GM12878 (cell line): ENCODE results near the gene COQ7. TPM values are rescaled to one million over a fixed set of nuclear protein-coding genes. Genes with fewer than 3 reads are reported as not detected.

ENCODE experiments used
- ATAC-seq: fragments of 200-7000 bp; cut with Tn5 transposase; 3 replicates; pipeline ENCODE4 v1.9.1; 2020; ENCODE audit warnings: mild to moderate bottlenecking, moderate library complexity
- BruUV-seq: library from RNA; stranded (reverse); fragments of 400-500 nt; replicated peaks from 2 replicates; lab custom pipeline; 2021; lab: Mats Ljungman, UMichigan
- CTCF ChIA-PET: fragments of 300-600 bp; sonication (Branson Sonifier 250); formaldehyde crosslinking; extraction: SDS; loops from one replicate; lab custom pipeline; 2021; ENCODE audit warnings: inconsistent platforms; lab: Yijun Ruan, JAX
- POLR2A ChIA-PET: fragments of 350-600 bp; formaldehyde crosslinking; extraction: SDS; loops from one replicate; lab custom pipeline; 2021; ENCODE audit warnings: inconsistent platforms; lab: Charles Lee
- RAD21 ChIA-PET: fragments of 300-600 bp; sonication (Branson Sonifier 250); formaldehyde crosslinking; loops from one replicate; lab custom pipeline; 2023; ENCODE audit warnings: antibody characterized with exemption; ENCODE audit not compliant: unreplicated experiment; lab: Charles Lee
- SMC1A ChIA-PET: fragments of 300-600 bp; sonication (Branson Sonifier 250); formaldehyde crosslinking; loops from one replicate; lab custom pipeline; 2023; ENCODE audit not compliant: unreplicated experiment, uncharacterized antibody; lab: Charles Lee
- DNase-seq: peaks from one replicate; pipeline ENCODE4 v3.0.0-alpha.2; 2011; ENCODE audit warnings: low read depth, low spot score
- FAIRE-seq: peaks from 3 replicates; lab custom pipeline; 2011; peaks lifted over from hg19 to GRCh38; lab: Jason Lieb, UNC
- H2AFZ ChIP-seq: 2 replicates; pipeline ENCODE4 v1.6.0; 2011; ENCODE audit warnings: low read depth, low read length, control low read depth; ENCODE audit not compliant: control insufficient read depth
- H3K27ac ChIP-seq: 2 replicates; pipeline ENCODE4 v1.5.1; 2011; ENCODE audit warnings: control low read depth; ENCODE audit not compliant: control insufficient read depth, insufficient read depth
- H3K27me3 ChIP-seq, 2 experiments: replicated peaks in 1 of 2; 2 replicates each; pipeline versions ENCODE4 v1.6.0 to v1.6.1; 2011; ENCODE audit warnings: low read length in 1 of 2; ENCODE audit not compliant: control insufficient read depth in 2 of 2, insufficient read depth in 2 of 2
- H3K36me3 ChIP-seq, 2 experiments: 2 replicates each; pipeline ENCODE4 v1.5.1; 2011; ENCODE audit warnings: low read length in 1 of 2; ENCODE audit not compliant: control insufficient read depth in 2 of 2, insufficient read depth in 2 of 2
- H3K4me1 ChIP-seq: 2 replicates; pipeline ENCODE4 v1.6.1; 2011; ENCODE audit warnings: mild to moderate bottlenecking, low read length, moderate library complexity, mixed read lengths; ENCODE audit not compliant: control insufficient read depth, insufficient read depth
- H3K4me2 ChIP-seq: 2 replicates; pipeline ENCODE4 v1.6.0; 2011; ENCODE audit warnings: control low read depth; ENCODE audit not compliant: control insufficient read depth, insufficient read depth
- H3K4me3 ChIP-seq: fragments of 200-600 bp; sonication (generic); 2 replicates; pipeline ENCODE4 v1.5.1; 2016
- H3K79me2 ChIP-seq: 2 replicates; pipeline ENCODE4 v1.6.0; 2011; ENCODE audit warnings: low read length; ENCODE audit not compliant: control insufficient read depth, insufficient read depth
- H3K9ac ChIP-seq: 2 replicates; pipeline ENCODE4 v1.8.0; 2011; ENCODE audit warnings: low read length, control low read depth, mixed read lengths; ENCODE audit not compliant: control insufficient read depth, insufficient read depth
- H3K9me3 ChIP-seq: replicated peaks from 3 replicates; pipeline ENCODE4 v1.5.1; 2011; ENCODE audit warnings: mild to moderate bottlenecking, low read length; ENCODE audit not compliant: control insufficient read depth, insufficient read depth
- H4K20me1 ChIP-seq: 2 replicates; pipeline ENCODE4 v1.6.0; 2011; ENCODE audit not compliant: control insufficient read depth, insufficient read depth
- CREB1 ChIP-seq: IDR thresholded peaks from 2 replicates; pipeline ENCODE4 v1.6.1; 2012; ENCODE audit warnings: low read depth, mild to moderate bottlenecking, inconsistent platforms
- NBN ChIP-seq: fragments of 450-650 bp; IDR thresholded peaks from 2 replicates; pipeline ENCODE4 v1.6.1; 2016
- NFXL1 ChIP-seq: fragments of 450-650 bp; IDR thresholded peaks from 2 replicates; pipeline ENCODE4 v1.6.1; 2017; ENCODE audit warnings: antibody characterized with exemption, mild to moderate bottlenecking, borderline replicate concordance
- NR2C1 ChIP-seq: fragments of 450-650 bp; IDR thresholded peaks from 2 replicates; pipeline ENCODE4 v1.6.1; 2017; ENCODE audit warnings: antibody characterized with exemption, mild to moderate bottlenecking, moderate library complexity
- POLR2AphosphoS2 ChIP-seq: IDR thresholded peaks from 2 replicates; pipeline ENCODE4 v1.6.1; 2011; ENCODE audit warnings: low read depth, mild to moderate bottlenecking, low read length, improper control_type of control experiment, moderate library complexity
- RAD21 ChIP-seq: IDR thresholded peaks from 2 replicates; pipeline ENCODE4 v1.6.1; 2011; ENCODE audit warnings: mild to moderate bottlenecking, low read depth, low read length, moderate library complexity; ENCODE audit not compliant: insufficient read depth
- SMARCA5 ChIP-seq: fragments of 450-650 bp; IDR thresholded peaks from 2 replicates; pipeline ENCODE4 v1.6.1; 2017; ENCODE audit warnings: mild to moderate bottlenecking
- SREBF2 ChIP-seq: IDR thresholded peaks from 2 replicates; pipeline ENCODE4 v1.6.1; 2012; ENCODE audit warnings: mild to moderate bottlenecking, low read length
- TAF1 ChIP-seq: IDR thresholded peaks from 2 replicates; pipeline ENCODE4 v1.6.1; 2011; ENCODE audit warnings: mild to moderate bottlenecking, low read depth, low read length, borderline replicate concordance
- WGBS: methylation state at CpG from one replicate; pipeline ENCODE4 v1.1.6; 2016; ENCODE audit warnings: low lambda C conversion rate; ENCODE audit not compliant: insufficient replicate concordance, insufficient coverage; ENCODE audit errors: missing lambda C conversion rate; 5-methylcytosine and 5-hydroxymethylcytosine counted together
- in situ Hi-C: fragments of 300-500 bp; cut with MboI; formaldehyde crosslinking; loops from 9 replicates; pipeline ENCODE4 v1.14.3; 2018; ENCODE audit warnings: mixed read lengths
- intact Hi-C: fragments of 100-400 bp; cut with micrococcal nuclease; formaldehyde crosslinking; loops from one replicate; pipeline ENCODE4 v1.14.2; 2022; ENCODE audit not compliant: unreplicated experiment
- polyA plus RNA-seq, 11 experiments: library from polyadenylated mRNA; depleted of rRNA in 4 of 11; unstranded in 6 of 11; stranded (reverse) in 5 of 11; fragments of >200 nt; fragmentation: Nextera tagmentation in 4 of 11; fragmentation: Illumina TruSeq in 1 of 11; extraction: Ambion mirVana in 4 of 11; extraction: Trizol in 1 of 11; gene quantifications; 1 replicate in 1 of 11; 2 replicates in 10 of 11; pipeline versions ENCODE4 v1.2.1 to v1.2.3, GENCODE V29; 2011 to 2016; ENCODE audit warnings: inconsistent platforms in 2 of 11, missing spikeins in 2 of 11, low read depth in 1 of 11
- total RNA-seq, 4 experiments: library from RNA; depleted of rRNA in 3 of 4; stranded (reverse); fragments of >200 nt in 3 of 4; fragmentation: Illumina TruSeq in 1 of 4; extraction: Trizol in 1 of 4; gene quantifications; 2 replicates each; pipeline versions ENCODE4 v1.2.1 to v1.2.3, GENCODE V29; 2013 to 2021
- TF ChIP-seq, protein P1 (sequence below): fragments of 450-650 bp; IDR thresholded peaks from 2 replicates; pipeline ENCODE4 v1.6.1; 2018; ENCODE audit warnings: mild to moderate bottlenecking, low read depth, moderate library complexity; ENCODE audit not compliant: partially characterized antibody
- TF ChIP-seq, protein P2 (sequence below): fragments of 450-650 bp; formaldehyde crosslinking; IDR thresholded peaks from 2 replicates; pipeline ENCODE4 v1.4.0; 2022; ENCODE audit warnings: mild to moderate bottlenecking, moderate library complexity
- TF ChIP-seq, protein P3 (sequence below): IDR thresholded peaks from 2 replicates; pipeline ENCODE4 v1.6.1; 2011; ENCODE audit warnings: low read depth, low read length, improper control_type of control experiment, borderline replicate concordance

The COQ7 gene
- total and polyA plus RNA-seq, 10 of the 15 experiments (the other 5 are each of a cell fraction or from before 2014, with no cell fraction given), result 3.2 to 21.9 (median 13.0) TPM

DNA sequence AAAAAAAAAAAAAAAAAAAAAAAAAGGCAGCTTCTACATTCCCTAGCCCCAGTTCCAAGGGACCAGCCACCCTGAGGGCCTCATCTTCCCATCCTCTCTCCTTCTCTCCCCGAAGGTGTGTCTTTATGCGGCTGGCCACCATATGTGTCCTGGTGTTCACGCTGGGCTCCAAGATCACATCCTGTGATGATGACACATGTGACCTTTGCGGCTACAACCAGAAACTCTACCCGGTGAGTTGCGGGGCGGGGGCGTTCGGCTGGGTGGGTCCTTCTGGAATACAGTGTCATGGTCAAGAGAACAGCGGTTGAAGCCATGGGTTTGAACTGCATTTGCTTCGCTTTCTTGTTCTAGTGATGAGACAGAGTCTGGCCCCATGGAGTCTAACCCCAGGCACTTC, 22.6 kb upstream of the COQ7 start:
- ATAC-seq (no peak), DNase-seq (no peak), FAIRE-seq (no peak)
- POLR2A ChIA-PET, result no interaction called here
- no peak overlapping the region for H3K27ac ChIP-seq
- in situ Hi-C loops (loop anchor here (25.0 kb wide), 1 partner anchor 1318 kb away; the partner anchor contains the start of gene UMOD), intact Hi-C loops (no loop called here)
- H3K9me3 ChIP-seq, result no peaks in the 10 kb centered on the region
- BruUV-seq, result no TSS peak
- no peak overlapping the region for H3K4me3 ChIP-seq
- no peak overlapping the region for H2AFZ ChIP-seq
- H3K4me1 ChIP-seq, result no peaks in the 10 kb centered on the region
- H3K79me2 ChIP-seq, result no peaks in the 10 kb centered on the region
- RAD21 ChIA-PET, result no interaction called here
- CTCF ChIA-PET, result no interaction called here
- H4K20me1 ChIP-seq, result no peaks in the 10 kb centered on the region
- H3K27me3 ChIP-seq, result no peaks in the 10 kb centered on the region
- H3K36me3 ChIP-seq, result no peaks in the 10 kb centered on the region
- SMC1A ChIA-PET, result no interaction called here
- 53% methylated on average over 11 of the region's 11 CpGs for WGBS
- H3K9ac ChIP-seq, result no peak overlapping the region
- H3K4me2 ChIP-seq, result no peak overlapping the region
- TF ChIP-seq CREB1, result no peak
- TF ChIP-seq NR2C1, result no peak
- TF ChIP-seq, protein P1, sequence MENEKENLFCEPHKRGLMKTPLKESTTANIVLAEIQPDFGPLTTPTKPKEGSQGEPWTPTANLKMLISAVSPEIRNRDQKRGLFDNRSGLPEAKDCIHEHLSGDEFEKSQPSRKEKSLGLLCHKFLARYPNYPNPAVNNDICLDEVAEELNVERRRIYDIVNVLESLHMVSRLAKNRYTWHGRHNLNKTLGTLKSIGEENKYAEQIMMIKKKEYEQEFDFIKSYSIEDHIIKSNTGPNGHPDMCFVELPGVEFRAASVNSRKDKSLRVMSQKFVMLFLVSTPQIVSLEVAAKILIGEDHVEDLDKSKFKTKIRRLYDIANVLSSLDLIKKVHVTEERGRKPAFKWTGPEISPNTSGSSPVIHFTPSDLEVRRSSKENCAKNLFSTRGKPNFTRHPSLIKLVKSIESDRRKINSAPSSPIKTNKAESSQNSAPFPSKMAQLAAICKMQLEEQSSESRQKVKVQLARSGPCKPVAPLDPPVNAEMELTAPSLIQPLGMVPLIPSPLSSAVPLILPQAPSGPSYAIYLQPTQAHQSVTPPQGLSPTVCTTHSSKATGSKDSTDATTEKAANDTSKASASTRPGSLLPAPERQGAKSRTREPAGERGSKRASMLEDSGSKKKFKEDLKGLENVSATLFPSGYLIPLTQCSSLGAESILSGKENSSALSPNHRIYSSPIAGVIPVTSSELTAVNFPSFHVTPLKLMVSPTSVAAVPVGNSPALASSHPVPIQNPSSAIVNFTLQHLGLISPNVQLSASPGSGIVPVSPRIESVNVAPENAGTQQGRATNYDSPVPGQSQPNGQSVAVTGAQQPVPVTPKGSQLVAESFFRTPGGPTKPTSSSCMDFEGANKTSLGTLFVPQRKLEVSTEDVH, result no peak
- TF ChIP-seq TAF1, result no peak
- TF ChIP-seq NFXL1, result no peak
- no peak for TF ChIP-seq NBN
- TF ChIP-seq SMARCA5, result no peak
- TF ChIP-seq, protein P2, sequence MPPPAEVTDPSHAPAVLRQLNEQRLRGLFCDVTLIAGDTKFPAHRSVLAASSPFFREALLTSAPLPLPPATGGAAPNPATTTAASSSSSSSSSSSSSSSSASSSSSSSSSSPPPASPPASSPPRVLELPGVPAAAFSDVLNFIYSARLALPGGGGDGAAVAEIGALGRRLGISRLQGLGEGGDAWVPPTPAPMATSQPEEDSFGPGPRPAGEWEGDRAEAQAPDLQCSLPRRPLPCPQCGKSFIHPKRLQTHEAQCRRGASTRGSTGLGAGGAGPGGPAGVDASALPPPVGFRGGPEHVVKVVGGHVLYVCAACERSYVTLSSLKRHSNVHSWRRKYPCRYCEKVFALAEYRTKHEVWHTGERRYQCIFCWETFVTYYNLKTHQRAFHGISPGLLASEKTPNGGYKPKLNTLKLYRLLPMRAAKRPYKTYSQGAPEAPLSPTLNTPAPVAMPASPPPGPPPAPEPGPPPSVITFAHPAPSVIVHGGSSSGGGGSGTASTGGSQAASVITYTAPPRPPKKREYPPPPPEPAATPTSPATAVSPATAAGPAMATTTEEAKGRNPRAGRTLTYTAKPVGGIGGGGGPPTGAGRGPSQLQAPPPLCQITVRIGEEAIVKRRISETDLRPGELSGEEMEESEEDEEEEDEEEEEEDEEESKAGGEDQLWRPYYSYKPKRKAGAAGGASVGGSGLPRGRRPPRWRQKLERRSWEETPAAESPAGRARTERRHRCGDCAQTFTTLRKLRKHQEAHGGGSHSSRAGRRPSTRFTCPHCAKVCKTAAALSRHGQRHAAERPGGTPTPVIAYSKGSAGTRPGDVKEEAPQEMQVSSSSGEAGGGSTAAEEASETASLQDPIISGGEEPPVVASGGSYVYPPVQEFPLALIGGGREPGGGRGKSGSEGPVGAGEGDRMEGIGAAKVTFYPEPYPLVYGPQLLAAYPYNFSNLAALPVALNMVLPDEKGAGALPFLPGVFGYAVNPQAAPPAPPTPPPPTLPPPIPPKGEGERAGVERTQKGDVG (CRISPR knock-in tag), result no peak
- TF ChIP-seq, protein P3, sequence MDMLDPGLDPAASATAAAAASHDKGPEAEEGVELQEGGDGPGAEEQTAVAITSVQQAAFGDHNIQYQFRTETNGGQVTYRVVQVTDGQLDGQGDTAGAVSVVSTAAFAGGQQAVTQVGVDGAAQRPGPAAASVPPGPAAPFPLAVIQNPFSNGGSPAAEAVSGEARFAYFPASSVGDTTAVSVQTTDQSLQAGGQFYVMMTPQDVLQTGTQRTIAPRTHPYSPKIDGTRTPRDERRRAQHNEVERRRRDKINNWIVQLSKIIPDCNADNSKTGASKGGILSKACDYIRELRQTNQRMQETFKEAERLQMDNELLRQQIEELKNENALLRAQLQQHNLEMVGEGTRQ, result no peak
- TF ChIP-seq SREBF2, result no peak
- no peak for TF ChIP-seq RAD21
- no peak for TF ChIP-seq POLR2AphosphoS2
